Activated naive CD4-positive, alpha-beta T cell treated with anti-CD3 and anti-CD28 coated beads, Interleukin-2, amount 50 U/mL, for 24 hours (primary cell): Measurements from ENCODE around the gene ATP5PD.

Source experiments
- H3K27ac Mint-ChIP-seq: one replicate; pipeline ENCODE4 v1.8.0; 2021; ENCODE audit warnings: mild to moderate bottlenecking, mixed read lengths
- H3K27me3 Mint-ChIP-seq: one replicate; pipeline ENCODE4 v1.8.0; 2021; ENCODE audit warnings: mixed read lengths
- H3K36me3 Mint-ChIP-seq: one replicate; pipeline ENCODE4 v1.8.0; 2021; ENCODE audit warnings: mixed read lengths
- H3K4me1 Mint-ChIP-seq: one replicate; pipeline ENCODE4 v1.8.0; 2021; ENCODE audit warnings: mixed read lengths
- H3K4me3 Mint-ChIP-seq: one replicate; pipeline ENCODE4 v1.8.0; 2021; ENCODE audit warnings: mild to moderate bottlenecking, mixed read lengths
- H3K9me3 Mint-ChIP-seq: one replicate; pipeline ENCODE4 v1.8.0; 2021; ENCODE audit warnings: mixed read lengths

ATP5PD gene

GRCh38 chr17:75046407-75047289 is at the start of gene ATP5PD, which contains the start of gene KCTD2:
TSS of gene ATP5PD (minus strand) at chr17:75046969. CDS start at chr17:75042650, 4,319 bp downstream.
TSS of gene KCTD2 (plus strand) at chr17:75047225. CDS start at chr17:75047251, 26 bp downstream.
- H3K27ac Mint-ChIP-seq = peak within 1 kb of the TSS; percentile 97
- H3K4me3 Mint-ChIP-seq = peak within 1 kb of the TSS; percentile 98
- H3K4me1 Mint-ChIP-seq = peaks cover 51% of the 10 kb centered on the region
- H3K9me3 Mint-ChIP-seq = no peaks in the 10 kb centered on the region
- H3K27me3 Mint-ChIP-seq = no peaks in the 10 kb centered on the region
- H3K36me3 Mint-ChIP-seq = no peaks in the 10 kb centered on the region

DNA sequence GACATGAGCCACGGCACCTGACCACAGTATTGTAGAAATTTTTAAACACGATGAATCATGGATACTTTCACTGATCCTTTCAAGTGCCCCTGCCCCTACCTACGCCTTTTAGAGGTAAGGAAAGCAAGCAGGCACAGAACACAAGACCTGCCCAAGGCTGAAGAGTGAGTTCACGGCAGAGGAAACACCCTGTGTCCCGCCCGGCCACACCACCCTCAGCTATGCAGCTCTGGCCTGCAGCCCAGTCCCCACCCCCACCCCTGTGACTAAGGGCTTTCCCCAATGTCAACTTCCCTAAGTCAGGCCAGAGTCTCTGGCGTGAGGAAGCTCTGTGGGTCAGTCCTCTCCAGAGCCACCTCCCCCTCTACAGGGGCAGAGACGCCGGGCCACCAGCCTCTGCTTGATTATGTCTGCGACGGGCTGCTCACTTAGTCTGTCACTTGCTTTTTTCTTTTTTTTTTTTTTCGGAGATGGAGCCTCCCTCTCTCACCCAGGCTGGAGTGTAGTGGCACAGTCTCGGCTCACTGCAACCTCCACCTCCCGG is 49.4 kb upstream of the ATP5PD start:
- H3K36me3 Mint-ChIP-seq = peaks cover 2% of the 10 kb centered on the region
- H3K9me3 Mint-ChIP-seq = no peaks in the 10 kb centered on the region
- H3K4me3 Mint-ChIP-seq = no peak overlapping the region
- peaks cover 15% of the 10 kb centered on the region for H3K4me1 Mint-ChIP-seq
- H3K27me3 Mint-ChIP-seq = no peaks in the 10 kb centered on the region
- H3K27ac Mint-ChIP-seq = no peak overlapping the region

DNA sequence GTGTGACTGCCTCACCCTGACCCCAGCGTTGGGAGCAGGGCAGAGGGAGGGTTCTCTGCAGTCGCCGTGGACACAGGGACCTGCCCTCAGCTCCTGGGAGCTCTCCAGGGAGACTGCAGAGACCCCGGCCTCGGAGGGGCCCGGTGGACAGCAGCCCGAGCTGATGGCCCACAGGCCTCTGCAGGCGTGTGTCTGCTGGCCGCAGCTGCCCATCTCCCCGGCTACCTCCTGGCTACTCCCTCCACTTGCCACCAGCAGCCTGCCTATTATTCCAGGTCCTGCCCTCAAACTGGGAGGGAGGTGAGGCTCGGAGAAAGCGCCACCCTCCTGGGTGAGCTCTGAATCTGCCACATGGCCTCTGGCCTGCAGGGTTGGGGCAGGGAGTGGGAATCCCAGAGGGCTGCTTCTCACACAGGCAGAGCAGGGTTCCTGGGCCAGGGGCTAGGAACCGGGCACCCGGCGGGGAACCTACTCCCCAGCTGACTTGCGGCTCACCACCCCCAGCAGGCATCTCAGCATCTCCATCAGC is 48.2 kb upstream of the ATP5PD start:
- no peak overlapping the region for H3K27ac Mint-ChIP-seq
- H3K9me3 Mint-ChIP-seq = no peaks in the 10 kb centered on the region
- no peaks in the 10 kb centered on the region for H3K27me3 Mint-ChIP-seq
- H3K36me3 Mint-ChIP-seq = peaks cover 2% of the 10 kb centered on the region
- H3K4me3 Mint-ChIP-seq = no peak overlapping the region
- H3K4me1 Mint-ChIP-seq = peaks cover 25% of the 10 kb centered on the region

GRCh38 chr17:75093548-75094158 is 46.9 kb upstream of the ATP5PD start:
- peaks cover 38% of the 10 kb centered on the region for H3K4me1 Mint-ChIP-seq
- H3K4me3 Mint-ChIP-seq = no peak overlapping the region
- H3K36me3 Mint-ChIP-seq = no peaks in the 10 kb centered on the region
- H3K27me3 Mint-ChIP-seq = no peaks in the 10 kb centered on the region
- no peak overlapping the region for H3K27ac Mint-ChIP-seq
- no peaks in the 10 kb centered on the region for H3K9me3 Mint-ChIP-seq

DNA sequence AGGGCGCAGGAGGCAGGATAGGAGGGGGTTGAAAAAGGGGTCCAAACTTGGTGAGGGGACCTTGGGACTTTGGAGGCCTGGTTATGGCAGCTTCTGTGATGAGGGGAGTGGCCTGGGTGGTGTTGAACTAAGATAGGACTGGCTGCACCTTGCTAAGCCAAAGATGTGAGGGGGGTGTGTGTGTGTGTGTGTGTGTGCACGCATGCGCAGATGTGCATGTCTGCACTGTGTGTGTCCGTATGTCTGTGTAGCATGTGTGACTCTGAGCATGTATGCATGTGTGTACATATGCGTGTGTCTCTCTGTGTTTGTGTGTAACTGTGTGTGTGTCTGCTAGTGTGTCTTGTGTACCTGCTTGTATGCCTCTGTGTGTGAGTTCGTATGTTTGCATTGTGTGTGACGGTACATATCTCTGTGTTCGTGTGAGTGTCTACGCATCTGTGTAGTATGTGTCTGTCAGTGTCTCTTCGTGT is 45.1 kb upstream of the ATP5PD start:
- Mint-ChIP-seq H3K27me3 (no peaks in the 10 kb centered on the region), H3K4me3 (no peak overlapping the region), H3K9me3 (no peaks in the 10 kb centered on the region), H3K36me3 (no peaks in the 10 kb centered on the region), H3K4me1 (peaks cover 38% of the 10 kb centered on the region), H3K27ac (no peak overlapping the region)

GRCh38 chr17:75090871-75091854 is 44.4 kb upstream of the ATP5PD start:
- Mint-ChIP-seq H3K4me1 (peaks cover 44% of the 10 kb centered on the region), H3K27ac (peak overlapping the region; percentile 48), H3K36me3 (no peaks in the 10 kb centered on the region), H3K27me3 (no peaks in the 10 kb centered on the region), H3K9me3 (no peaks in the 10 kb centered on the region), H3K4me3 (no peak overlapping the region)

- Mint-ChIP-seq H3K27ac (peak overlapping the region; percentile 86), H3K27me3 (no peaks in the 10 kb centered on the region), H3K4me1 (peaks cover 57% of the 10 kb centered on the region), H3K36me3 (no peaks in the 10 kb centered on the region), H3K4me3 (peak overlapping the region; percentile 80), H3K9me3 (no peaks in the 10 kb centered on the region)
Observed at GRCh38 chr17:75088465-75089417, 42.0 kb upstream of the ATP5PD start.

GRCh38 chr17:75087558-75088453 is 41.0 kb upstream of the ATP5PD start, which contains the start of gene SLC16A5:
TSS of gene SLC16A5 (plus strand) at chr17:75087954. CDS start at chr17:75093637, 5,683 bp downstream.
- Mint-ChIP-seq H3K36me3 (no peaks in the 10 kb centered on the region), H3K27ac (peak within 1 kb of the TSS; percentile 86), H3K4me3 (peak within 1 kb of the TSS; percentile 80), H3K9me3 (no peaks in the 10 kb centered on the region), H3K4me1 (peaks cover 59% of the 10 kb centered on the region), H3K27me3 (no peaks in the 10 kb centered on the region)

- Mint-ChIP-seq H3K9me3 (no peaks in the 10 kb centered on the region), H3K27ac (peak overlapping the region; percentile 3), H3K4me1 (peaks cover 56% of the 10 kb centered on the region), H3K4me3 (peak overlapping the region; percentile 37), H3K36me3 (no peaks in the 10 kb centered on the region), H3K27me3 (no peaks in the 10 kb centered on the region)
Observed at GRCh38 chr17:75087182-75087557, 40.4 kb upstream of the ATP5PD start.

- peak overlapping the region; percentile 3 for H3K27ac Mint-ChIP-seq
- no peaks in the 10 kb centered on the region for H3K36me3 Mint-ChIP-seq
- peaks cover 52% of the 10 kb centered on the region for H3K4me1 Mint-ChIP-seq
- H3K27me3 Mint-ChIP-seq = no peaks in the 10 kb centered on the region
- no peaks in the 10 kb centered on the region for H3K9me3 Mint-ChIP-seq
- H3K4me3 Mint-ChIP-seq = peak overlapping the region; percentile 37
Observed at GRCh38 chr17:75086496-75087181, 39.9 kb upstream of the ATP5PD start.

DNA sequence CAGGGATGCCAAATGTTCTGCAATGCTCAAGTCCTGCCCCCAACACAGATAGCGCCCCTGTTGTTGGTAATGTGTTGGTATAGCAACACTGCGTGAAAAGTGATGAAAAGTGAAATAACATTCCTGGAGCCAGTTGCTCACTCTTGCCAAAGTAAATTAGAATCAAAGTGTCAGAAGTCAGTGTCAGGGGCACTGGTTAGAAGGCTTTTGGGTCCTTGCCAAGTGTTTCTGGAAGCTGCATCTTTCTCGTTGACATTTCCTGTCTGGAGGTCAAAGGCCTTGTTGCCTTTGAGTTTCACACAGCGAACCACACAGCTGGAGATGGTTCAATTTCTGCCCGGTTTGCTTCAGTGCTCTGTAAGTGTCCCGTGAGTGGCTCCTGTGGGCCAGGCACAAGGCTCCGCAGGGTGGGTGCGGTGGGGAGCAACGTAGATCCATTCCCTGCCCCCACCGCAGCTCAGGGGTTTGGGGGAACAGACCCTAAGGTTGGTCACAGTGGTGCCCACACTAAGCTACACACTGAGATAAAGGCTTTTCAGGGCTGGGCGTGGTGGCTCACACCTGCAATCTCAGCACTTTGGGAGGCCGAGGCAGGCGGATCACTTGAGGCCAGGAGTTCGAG is 37.4 kb upstream of the ATP5PD start:
- H3K27me3 Mint-ChIP-seq = no peaks in the 10 kb centered on the region

DNA sequence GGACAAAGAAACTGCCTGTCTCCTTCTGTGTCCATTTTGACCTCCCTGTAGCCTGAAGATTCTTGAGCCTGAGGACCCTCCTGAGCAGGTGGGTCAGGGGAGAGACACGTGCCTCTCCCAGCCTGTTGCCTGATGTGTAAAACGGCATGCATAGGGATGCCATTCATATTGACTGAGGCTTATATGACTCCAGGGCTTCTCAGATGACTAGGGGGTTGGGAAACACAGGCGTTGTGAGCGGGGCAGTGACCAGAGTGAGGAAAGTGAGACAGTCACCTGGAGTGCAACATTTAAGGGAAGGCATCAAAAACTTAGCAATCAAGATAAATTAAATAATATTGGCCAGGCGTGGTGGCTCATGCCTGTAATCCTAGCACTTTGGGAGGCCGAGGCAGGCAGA is 35.9 kb upstream of the ATP5PD start:
- H3K27ac Mint-ChIP-seq = no peak overlapping the region
- no peaks in the 10 kb centered on the region for H3K9me3 Mint-ChIP-seq
- H3K4me1 Mint-ChIP-seq = peaks cover 31% of the 10 kb centered on the region
- H3K4me3 Mint-ChIP-seq = no peak overlapping the region
- no peaks in the 10 kb centered on the region for H3K36me3 Mint-ChIP-seq
- no peaks in the 10 kb centered on the region for H3K27me3 Mint-ChIP-seq

More for the DNA sequence above, 37.4 kb upstream of the ATP5PD start:
- Mint-ChIP-seq H3K27ac (peak overlapping the region; percentile 59), H3K9me3 (no peaks in the 10 kb centered on the region), H3K36me3 (no peaks in the 10 kb centered on the region), H3K4me1 (peaks cover 29% of the 10 kb centered on the region), H3K4me3 (no peak overlapping the region)
